ENCODE results near the gene BRSK2.

GRCh38 chr11:1442807-1443366 is 53.2 kb downstream of the BRSK2 start:
- TF ChIP-seq CTCF (IDR thresholded peaks at IDR 0.05) (no peak), POLR2A (IDR thresholded peaks at IDR 0.05) (no peak)
